ENCODE measurements around the gene IGFALS.
A peak's percentile ranks its signal among the peaks of the same experiment; 100 is the strongest.
"Not testable (repeated sequence)": the region's sequence is repeated elsewhere in the genome, so short reads cannot be mapped to it uniquely, and the experiment has no call there.

The IGFALS gene

DNA sequence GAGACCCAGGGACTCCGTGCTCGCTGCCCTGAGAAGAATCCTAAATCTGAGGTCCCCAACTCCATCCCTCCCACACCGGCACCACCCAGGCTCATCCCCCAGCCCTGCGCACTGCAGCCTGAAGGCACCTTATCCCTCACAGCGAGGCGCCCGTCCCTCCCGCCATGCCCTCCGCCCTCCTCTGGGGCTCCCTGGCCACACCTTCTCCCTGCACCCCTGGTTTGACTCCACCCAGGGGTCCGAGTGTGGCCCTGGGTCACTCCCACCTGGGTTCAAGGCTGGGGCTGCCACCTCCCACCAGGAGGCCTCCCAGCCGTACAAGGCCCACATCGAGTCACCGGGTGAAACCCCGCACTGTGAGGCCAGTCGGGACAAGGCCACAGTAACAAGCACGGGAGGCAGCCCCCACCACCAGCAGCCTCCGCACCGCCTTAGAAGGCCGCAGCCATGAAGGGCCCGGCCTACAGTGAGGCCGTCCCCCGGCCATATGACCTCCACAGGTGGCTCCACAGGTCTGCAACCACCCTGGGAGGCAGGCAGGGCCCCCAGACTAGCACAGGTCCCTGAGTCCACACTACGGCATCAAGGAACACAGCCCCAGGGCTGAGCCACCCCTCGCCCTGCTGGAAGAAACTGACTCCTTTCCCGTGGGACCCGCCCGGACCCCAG lies 24.8 kb upstream of the IGFALS start:
- no peak for DNase-seq (ENCODE audit: low spot score)

DNA sequence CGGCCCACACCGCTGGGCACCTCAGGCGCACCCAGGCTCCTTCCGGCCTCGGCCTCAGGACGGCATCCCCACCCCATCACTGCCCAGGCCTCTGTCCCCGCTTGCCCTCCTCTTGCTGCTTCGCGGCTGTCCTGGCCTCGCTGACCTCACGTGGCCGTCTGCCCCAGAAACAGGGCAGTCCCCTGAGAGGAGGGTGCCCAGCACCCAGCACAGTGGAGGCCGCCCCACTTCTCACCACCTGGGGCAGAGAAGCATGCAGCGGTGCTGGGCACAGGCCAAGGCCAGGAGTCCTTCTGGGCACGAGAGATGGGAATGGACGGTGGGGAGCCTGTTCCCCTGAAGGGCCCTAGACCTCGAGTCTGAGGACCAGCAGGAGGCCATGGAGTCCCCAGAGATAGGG lies 24.2 kb upstream of the IGFALS start:
- DNase-seq (ENCODE audit: low spot score) = no peak

DNA sequence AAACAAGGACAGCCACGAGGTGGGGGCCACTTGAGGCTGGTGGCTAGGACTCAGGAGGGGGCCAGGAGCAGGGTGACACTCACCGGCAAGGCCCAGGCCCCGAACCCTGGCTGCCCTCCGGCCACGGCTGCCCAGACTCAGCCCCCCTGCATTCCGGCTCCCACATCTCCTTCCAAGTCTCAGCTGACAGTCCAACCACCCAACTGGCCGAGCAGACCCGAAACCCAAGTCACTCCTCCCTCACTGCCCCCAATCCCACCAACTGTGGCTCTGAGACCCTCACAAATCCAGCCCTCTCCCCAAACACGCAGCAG lies 23.7 kb upstream of the IGFALS start:
- DNase-seq (ENCODE audit: low spot score) = no peak

DNA sequence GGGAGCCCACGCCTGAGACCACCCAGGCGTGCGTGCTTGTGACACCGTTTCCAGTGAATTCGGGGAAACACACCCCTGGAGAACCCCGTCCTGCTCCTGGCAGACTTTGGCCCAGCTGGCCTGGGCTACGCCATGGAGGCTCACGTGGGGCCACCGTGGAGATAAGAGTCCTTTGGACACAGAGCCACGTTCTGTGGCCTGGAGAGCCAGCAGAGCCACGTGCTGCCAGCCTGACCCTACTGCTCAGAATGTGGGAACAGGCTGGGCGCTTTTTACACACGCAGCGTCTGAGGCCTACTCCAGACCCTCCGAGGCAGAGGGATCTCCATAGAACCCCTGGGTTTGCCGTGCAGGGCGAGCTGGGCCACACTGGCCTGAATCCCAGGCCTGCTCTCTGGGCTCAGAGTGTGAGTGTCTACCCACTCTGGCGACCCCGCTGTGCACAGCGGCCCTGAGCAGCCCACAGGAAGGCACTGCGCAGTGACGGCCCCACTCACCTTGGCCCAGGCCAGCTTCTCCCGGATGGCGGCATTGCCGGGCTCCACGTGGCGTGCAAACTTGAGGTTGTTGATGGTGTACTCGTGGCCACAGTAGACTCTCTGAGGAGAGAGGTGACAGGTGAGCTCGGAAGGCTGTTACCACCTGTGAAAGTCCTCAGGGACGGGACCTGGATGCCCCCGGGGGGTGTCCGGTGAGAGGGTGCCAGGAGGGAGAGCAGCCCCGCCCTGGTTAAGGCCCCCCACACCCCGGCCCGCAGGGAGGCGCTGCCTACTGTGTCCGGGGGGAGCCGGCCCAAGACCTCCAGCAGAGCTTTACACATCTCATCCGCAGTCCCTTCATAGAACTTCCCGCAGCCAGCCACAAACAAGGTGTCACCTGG lies 23.1 kb upstream of the IGFALS start:
- no peak for DNase-seq (ENCODE audit: low spot score)

DNA sequence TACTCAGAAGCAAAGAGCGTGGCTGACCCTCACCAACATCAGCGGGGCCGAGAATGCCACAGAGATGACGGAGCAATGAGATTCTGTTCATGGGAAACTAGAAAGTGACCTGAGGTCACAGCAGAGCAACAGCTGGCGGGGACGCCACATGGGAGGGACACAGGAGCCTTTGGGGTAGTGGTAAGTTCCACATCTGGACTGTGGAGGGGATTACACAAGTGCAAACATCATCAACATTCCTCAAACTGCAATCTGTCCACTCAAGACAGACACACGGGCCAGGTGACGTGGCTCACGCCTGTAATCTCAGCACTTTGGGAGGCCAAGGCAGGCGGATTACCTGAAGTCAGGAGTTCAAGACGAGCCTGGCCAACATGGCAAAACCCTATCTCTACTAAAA lies 22.0 kb upstream of the IGFALS start:
- DNase-seq (ENCODE audit: low spot score) = no peak

DNA sequence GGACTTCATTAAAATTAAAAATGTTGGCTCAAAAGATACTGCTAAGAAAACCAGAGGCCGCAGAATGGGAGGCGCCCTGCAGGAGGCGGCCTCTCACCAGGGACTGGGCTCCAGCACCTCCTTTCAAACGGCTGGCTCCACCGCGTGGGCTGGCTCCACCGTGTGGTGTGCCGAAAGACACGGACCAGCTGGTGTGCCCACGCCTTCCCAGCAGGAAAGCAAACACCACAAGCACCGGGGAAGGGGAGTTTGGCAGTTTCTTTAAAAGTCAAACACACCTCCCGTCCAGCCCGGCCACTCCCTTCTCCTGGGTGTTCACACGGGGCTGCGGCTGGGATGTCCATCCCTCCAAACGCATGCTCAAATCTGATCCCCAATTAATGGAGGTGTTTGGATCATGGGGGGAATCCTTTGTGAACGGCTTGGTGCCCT lies 19.2 kb upstream of the IGFALS start:
- DNase-seq (ENCODE audit: low spot score) = peak; percentile 85

DNA sequence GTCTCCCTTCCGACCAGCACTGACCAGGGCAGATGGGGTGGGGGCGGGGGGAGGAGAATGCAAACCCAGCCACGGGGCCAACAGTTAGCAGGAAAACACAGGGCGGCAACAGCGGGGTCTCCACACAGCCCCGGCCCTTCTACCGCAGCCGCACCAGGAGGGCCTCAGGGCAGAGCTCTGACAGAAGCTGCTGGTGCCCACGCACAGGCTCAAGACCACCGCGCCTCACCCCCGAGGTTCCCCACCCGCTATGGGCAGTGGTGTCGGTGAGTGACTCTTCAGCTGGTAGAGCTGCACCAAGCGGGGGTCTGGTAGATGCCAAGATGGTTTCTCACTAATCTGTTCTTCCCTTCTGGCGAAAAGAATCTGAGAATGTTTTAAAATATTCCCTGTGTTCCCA lies 17.0 kb upstream of the IGFALS start:
- no peak for DNase-seq (ENCODE audit: low spot score)

DNA sequence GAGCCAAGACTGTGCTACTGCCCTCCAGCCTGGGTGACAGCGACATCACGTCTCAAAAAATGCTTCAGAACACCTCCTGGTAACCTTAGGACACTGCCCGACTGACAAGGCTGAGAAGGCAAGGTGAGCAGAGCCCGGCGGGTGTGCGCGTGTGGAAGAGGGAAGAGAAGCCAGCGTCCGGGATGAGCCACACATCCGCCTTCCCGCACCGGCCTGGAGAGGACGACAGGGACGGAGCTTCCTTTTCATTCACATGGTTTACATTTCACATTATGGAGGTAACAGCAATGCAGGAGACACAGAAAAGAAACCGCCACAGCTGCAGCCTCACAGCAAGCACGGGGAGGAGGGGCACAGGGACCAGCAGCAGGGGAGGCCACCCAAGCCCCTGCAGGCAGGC lies 16.6 kb upstream of the IGFALS start:
- no peak for DNase-seq (ENCODE audit: low spot score)

DNA sequence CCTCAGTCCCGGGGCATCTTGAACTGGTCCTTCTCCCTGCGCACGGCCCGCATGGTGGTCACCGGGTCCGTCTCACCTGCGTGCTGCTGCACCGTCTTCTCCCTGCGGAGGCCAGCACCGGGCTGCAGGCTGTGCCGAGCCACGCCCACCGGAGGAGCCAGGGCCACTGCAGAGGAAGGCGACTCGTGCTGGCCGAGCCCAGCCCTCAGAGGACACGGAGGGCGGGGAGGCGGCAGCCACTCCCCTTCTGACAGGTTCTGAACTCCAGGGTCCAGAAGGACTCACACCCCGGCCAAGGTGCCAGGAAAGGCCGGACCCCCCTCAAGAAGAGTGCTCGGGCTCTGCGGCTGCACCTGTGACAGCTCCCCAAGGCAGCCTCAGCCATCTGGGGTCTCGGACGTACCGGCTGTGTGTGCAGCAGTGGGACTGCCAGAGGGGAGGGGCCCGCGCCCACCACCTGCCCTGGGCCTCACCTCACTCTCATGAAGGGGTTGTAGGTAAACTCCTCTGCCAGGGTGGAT lies 15.8 kb upstream of the IGFALS start:
- DNase-seq (ENCODE audit: low spot score) = no peak

DNA sequence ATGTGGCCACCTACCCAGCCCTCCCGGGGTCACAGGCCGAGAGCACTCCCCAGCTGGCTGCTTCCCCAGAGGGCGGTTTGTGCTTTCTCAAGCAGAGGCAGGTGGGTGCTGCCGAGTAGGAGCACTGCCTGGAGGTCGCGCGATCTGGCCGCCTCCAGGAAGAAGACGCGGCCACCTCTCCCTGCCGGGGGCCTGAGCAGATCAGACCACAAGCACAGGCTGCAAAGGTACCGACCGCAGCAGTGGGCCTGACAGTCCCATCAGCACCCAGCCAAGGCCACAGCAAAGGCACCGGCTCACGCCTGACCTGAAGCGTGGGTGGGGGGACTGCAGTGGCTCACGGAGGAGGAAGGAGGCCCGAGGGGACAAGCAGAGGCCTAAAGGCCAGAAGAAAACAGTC lies 15.2 kb upstream of the IGFALS start:
- DNase-seq (ENCODE audit: low spot score) = no peak

DNA sequence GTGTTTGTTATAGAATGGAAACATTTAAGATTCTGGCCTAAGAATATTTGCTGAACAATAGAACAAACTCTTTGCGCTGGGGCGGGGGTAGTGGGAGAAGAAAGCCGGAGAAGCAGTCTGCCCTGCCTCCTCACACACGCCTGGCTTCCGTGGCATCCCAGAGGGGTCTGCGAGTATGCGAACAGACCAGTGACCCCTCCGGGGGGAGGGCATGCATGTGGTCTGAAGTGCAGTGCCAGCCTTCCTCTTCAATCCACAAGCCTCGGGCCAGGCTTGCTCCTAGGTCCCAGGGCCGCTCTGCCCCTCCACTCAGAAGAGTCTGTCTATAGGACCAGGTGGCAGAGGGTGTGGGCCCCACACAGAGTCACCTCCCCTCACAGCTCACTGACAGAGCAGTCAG lies 14.1 kb upstream of the IGFALS start:
- no peak for DNase-seq (ENCODE audit: low spot score)

DNA sequence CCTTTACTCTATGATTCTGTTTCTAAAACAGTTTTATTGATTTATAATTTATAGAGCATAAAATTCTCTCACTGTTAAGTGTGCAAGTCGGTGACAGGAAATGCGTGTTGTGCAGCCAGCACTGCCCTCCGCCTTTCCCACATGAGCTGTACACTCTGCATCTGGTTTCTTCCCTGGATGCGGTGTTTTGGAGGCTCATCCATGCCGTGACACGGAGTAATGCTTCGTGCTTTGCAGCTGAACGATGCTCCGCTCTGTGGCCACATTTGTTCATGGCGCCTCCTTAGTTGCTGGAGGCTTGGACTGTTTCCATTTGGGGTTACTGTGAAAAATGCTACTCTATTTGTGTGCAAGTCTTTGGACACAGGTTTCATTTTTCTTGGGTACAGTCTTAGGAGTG lies 7.2 kb upstream of the IGFALS start:
- DNase-seq (ENCODE audit: low spot score) = peak; percentile 64

DNA sequence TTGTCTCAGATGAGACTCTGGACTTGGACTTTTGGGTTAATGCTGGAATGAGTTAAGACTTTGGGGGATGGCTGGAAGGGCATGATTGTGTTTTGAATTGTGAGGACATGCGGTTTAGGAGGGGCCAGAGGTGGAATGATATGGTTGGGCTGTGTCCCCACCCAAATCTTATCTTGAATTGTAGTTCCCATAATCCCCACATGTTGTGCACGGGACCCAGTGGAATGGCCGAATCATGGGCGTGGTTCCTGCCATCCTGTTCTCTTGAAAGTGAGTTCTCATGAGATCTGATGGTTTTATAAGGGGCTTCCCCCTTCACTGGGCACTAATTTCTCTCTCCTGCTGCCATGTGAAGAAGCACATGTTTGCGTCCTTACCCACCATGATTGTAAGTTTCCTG lies 5.8 kb upstream of the IGFALS start:
- not testable (repeated sequence) for DNase-seq (ENCODE audit: low spot score)

DNA sequence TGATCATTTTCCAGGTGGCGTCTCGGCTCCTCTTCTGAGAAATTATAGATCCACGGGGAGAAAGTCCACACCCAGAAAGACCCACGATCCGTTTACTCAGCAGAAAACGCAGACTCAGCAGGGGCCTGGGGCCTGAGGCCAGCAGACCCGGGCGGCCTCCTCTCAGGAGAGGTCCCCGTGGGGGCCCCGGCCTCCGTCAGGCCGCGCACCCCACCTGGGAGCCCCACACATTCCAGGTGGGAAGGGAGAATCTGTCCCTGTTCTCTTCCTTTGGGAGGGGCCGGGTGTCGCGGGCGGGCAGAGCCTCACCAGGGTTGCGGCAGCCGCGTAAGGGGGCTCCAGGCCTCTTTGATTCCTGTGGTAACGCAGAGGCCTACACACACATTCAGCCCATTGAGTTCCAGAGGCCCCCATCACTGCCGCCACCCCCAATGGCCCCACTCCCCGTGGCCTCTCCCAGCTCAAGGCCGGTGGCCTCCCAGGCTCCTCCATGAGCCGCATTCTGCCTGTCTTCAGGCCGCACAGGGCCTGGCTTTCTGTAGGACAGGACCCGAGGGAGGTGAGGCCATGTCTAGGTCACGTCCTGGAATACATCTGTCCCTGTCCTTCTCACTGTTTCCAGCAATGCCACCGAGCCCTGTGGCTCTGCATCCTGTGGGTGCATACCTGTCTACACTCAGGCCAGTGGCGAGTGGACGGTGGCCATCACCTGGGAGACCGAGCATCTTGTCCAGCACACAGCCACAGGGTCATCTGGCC lies 1.6 kb upstream of the IGFALS start:
- no peak for DNase-seq (ENCODE audit: low spot score)

DNA sequence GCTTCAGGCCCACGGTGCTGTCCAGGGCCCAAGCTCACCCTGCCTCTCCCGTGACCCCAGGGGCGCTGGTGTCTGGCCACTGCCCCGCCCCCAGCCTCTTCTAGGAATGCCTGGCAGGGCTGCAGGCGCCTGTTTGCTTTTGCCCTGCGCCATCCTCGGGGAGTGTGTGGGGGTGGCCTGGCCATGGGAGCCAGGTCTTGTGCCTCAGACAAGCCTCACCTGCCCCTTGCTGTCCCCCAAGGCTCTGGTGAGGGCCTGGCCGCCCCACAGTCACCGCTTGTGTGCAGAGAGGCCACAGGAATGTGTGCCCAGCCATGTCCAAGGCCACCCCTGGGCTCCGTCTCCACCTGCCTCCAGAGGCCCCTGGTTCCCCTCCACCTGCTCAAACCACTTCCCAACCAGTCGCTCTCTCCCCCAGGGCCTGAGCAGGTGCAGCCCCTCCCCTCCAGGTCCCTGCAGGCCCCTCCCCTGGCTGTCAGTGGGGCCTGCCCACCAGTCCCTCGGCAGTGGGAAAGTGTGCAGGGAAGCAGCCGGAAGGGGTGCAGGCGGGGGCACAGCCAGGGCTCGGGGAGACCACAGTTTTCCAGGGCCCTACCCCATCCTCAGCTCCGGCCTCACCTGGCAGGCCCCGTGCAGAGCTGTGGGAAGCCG lies 841 bp upstream of the IGFALS start:
- no peak for DNase-seq (ENCODE audit: low spot score)

DNA sequence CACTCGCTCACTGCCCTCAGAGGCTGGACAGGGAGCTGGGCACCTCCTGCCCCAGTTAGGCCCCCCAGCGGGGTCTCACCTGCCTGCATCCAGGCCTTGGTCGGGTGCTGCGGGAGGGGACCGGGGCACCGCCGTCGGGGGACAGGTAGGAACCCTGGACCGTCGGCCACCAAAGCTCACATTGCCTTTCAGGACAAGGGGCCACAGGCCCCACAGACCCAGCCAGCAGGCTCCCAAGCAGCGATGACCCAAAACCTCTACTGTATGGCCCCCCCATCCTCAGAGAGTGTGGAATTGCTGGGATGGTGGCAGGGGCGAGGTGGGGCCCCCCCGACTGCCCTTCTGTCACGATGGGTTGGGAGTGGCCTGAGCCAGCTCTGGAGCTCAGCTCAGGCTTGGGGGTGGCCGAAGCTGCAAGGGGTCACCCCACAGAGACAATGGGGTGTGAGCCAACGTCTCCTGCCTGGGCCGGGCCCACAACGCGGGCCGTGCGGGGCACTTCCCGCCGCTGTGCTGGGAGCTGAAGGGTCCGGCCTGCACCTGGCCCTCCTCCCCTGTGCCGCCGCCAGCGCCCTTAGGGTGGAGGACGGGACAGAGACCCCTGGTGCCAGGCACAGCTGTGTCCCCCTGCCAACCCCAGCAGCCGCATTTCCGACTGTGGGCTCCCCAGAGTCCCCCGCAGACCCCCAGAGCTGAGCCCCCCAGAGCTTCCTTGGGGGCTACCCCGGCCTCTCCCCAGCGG lies 498 bp downstream of the IGFALS start:
- DNase-seq (ENCODE audit: low spot score) = no peak

DNA sequence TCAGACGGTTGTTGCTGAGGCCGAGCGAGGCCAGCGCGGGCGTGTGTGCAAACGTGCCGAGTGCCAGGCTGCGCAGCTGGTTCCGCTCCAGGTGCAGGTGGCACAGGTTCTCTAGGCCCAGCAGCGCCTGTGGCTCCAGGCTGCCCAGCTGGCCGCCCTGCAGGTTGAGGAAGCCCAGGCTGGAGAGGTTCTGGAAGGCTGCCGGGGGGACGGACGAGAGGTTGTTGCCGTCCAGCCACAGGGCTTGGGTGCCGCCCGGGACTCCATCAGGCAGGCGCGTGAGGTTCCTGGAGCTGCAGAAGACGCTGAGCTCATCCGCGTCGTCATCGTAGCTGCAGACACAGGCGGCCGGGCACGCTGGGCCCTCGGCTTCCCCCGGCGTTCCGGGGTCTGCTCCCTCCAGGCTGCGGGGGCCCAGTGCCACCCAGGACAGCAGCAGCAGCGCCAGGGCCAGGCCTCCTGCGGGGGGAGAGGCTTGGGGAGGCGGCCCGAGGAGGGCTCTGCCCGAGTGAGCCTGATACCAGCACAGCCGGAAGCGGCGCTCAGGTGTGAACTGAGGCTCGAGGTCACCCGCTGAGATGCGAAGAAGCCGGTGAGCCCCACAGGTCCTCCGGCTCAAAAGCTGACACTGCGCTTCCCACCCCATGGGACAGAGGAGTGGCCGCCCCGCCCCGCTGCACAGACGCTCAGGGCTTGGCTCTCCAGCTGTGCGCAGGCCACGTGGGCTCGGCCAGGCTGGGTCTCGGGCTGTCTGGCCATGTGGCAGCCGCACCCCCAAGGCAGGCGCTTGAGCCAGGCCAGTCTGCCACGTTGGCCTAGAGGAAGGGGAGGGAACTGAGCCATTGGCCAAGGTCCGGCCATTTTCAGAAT lies 1.3 kb downstream of the IGFALS start:
- DNase-seq (ENCODE audit: low spot score) = no peak

DNA sequence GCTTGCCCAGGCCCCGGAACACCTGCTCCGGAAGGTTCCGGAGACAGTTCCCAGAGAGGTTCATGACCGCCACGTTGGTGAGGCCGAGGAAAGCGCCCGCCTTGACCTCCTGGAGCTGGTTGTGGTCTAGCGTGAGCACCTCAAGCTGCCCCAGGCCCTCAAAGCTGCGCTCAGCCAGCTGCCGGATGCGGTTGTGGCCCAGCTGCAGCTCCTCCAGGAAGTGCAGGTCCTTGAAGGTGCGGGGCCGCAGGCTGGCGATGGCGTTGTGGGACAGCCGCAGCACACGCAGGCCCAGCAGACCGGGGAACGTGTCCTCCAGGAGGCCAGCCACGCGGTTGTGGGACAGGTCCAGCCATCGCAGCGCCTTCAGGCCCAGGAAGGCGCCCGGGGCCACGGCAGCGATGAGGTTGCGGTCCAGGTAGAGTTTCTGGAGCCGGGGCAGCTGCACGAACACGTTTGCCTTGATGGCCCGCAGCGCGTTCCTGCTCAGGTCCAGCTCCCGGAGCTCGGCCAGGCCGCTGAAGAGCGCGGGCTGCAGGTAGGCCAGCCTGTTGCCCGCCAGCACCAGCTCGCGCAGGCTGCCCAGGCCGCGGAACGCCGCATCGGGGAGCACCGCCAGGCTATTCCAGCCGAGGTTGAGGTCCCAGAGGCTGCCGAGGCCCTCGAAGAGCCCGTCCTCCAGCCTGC lies 2.1 kb downstream of the IGFALS start:
- no peak for DNase-seq (ENCODE audit: low spot score)

DNA sequence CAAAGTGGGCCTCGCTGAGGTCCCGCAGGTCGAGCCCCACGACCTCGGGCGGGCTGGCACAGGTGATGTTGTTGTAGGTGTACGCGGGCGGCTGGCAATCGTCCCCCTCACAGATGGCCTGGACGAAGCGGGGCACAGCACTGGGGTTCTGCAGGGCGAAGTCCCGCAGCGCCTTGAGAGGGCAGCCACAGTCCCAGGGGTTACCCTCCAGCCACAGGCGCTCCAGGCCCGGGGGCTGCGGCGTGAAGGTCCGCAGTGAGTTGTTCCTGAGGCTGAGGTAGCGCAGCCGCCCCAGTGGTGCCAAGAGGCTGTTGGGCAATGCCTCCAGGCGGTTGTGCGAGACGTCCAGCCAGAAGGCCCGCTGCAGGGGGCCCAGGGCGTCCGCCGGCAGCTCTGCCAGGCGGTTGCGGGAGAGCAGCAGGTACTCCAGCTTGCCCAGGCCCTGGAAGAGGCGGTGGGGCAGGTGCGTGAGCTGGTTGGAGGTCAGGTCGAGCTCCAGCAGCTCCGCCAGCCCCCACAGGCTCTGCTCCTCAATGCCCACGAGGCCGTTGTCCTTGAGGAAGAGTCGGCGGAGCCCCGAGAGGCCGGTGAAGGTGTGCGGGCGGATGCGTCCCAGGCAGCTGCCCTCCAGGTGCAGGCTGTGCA lies 2.8 kb downstream of the IGFALS start:
- no peak for DNase-seq (ENCODE audit: low spot score)

DNA sequence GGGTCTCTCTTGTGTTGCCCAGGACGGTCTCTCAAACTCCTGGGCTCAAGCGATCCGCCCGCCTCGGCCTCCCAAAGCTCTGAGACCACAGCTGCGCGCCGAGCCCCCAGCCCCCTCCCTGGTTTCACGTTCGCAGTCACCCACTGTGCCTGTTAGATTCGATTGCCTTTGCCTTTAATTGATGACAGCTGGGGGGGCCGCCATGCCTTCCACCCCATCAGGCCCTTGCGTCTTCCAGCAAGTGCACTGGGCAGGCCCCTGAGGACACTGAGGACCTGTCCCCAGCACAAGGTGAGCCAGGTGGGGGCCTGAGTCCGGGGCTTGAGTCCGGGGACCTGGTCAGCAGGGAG lies 3.3 kb downstream of the IGFALS start:
- no peak for DNase-seq (ENCODE audit: low spot score)

Measured in AG20443 (cell line).